Measurements from ENCODE around the gene CHAMP1. TPM values are rescaled to one million over a fixed set of nuclear protein-coding genes. Genes with fewer than 3 reads are reported as not detected.

Gene CHAMP1
- 10 to 100 TPM in 3 of 5 donors, 1 to 10 TPM in 2; 1.7 to 40.6 (median 12.8) TPM for total RNA-seq
- 1 to 10 TPM; 3.8 to 6.3 (median 6.0) TPM for polyA plus RNA-seq
- long read RNA-seq, donor 1, full-length matches to known transcripts, result 6 of 6 reads
- long read RNA-seq, donor 1, partial matches to known transcripts, result 0 of 6 reads
- long read RNA-seq, donor 1, other reads (novel, unspliced or antisense), result 0 of 6 reads
- long read RNA-seq, donor 2, full-length matches to known transcripts, result 13 of 13 reads
- long read RNA-seq, donor 2, partial matches to known transcripts, result 0 of 13 reads
- long read RNA-seq, donor 2, other reads (novel, unspliced or antisense), result 0 of 13 reads
- long read RNA-seq, donor 3, full-length matches to known transcripts, result 11 of 11 reads
- long read RNA-seq, donor 3, partial matches to known transcripts, result 0 of 11 reads
- long read RNA-seq, donor 3, other reads (novel, unspliced or antisense), result 0 of 11 reads
- long read RNA-seq, donor 4, full-length matches to known transcripts, result 2 of 2 reads
- long read RNA-seq, donor 4, partial matches to known transcripts, result 0 of 2 reads
- long read RNA-seq, donor 4, other reads (novel, unspliced or antisense), result 0 of 2 reads
- long read RNA-seq, donor 5, full-length matches to known transcripts, result 24 of 24 reads
- long read RNA-seq, donor 5, partial matches to known transcripts, result 0 of 24 reads
- long read RNA-seq, donor 5, other reads (novel, unspliced or antisense), result 0 of 24 reads
- long read RNA-seq, donor 6, full-length matches to known transcripts, result 27 of 27 reads
- long read RNA-seq, donor 6, partial matches to known transcripts, result 0 of 27 reads
- long read RNA-seq, donor 6, other reads (novel, unspliced or antisense), result 0 of 27 reads
- long read RNA-seq, donor 7, full-length matches to known transcripts, result 36 of 36 reads
- long read RNA-seq, donor 7, partial matches to known transcripts, result 0 of 36 reads
- long read RNA-seq, donor 7, other reads (novel, unspliced or antisense), result 0 of 36 reads
- long read RNA-seq, donor 8, full-length matches to known transcripts, result 18 of 18 reads
- long read RNA-seq, donor 8, partial matches to known transcripts, result 0 of 18 reads
- long read RNA-seq, donor 8, other reads (novel, unspliced or antisense), result 0 of 18 reads
- long read RNA-seq, donor 9, full-length matches to known transcripts, result 46 of 46 reads
- long read RNA-seq, donor 9, partial matches to known transcripts, result 0 of 46 reads
- long read RNA-seq, donor 9, other reads (novel, unspliced or antisense), result 0 of 46 reads
- long read RNA-seq, donor 10, full-length matches to known transcripts, result 10 of 10 reads
- long read RNA-seq, donor 10, partial matches to known transcripts, result 0 of 10 reads
- long read RNA-seq, donor 10, other reads (novel, unspliced or antisense), result 0 of 10 reads

DNA sequence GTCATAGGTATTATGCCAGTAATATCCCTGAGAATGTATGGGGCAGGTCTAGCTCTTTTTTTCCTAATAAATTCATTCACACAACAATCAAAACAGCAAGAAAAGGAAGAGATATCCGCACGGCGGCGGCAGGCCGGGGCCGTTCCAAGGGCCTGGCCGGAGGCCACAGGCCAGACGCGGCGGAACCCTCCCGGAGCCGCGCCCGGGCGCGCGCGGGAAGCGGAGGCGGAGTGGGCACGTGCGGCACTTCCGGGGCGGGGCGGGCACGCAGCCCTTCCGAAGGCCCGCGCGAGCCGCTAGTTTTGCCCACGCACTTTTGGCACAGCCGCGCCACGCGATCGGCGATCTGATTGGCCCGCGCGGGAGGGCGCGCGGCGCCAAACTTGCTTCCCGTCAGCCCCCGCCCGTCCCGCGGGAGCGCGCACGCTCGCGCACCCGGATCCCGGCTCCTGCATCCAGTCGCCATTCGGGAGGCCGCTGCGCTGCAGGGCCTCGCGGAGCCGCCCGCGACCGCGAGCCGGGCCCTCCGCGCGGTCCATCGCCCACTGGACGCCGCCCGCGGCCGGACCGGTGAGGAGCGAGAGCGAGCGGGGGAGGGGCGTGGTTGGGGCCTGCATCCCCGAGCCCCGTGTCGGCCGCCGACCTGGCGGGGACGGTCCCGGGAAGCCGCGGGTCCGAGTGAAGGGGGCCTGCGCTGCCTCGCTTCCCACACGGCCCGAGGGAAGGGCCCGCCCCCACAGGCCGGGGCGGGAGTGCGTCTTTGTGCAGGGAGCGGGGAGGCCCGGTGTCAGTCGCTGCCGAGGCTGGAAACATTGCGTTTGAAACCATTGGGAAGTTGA, at the start of gene CHAMP1:
Gene CHAMP1, plus strand, starts transcription at position 430 of the 839 bp plus-strand sequence. CDS start 9,340 bp downstream, outside the sequence.
- peak; percentile 98 for DNase-seq
- peak within 1 kb of the TSS; percentile 90 to 98 (median 95) for H3K27ac ChIP-seq
- no peaks in the 10 kb centered on the region for H3K9me3 ChIP-seq
- WGBS, 5 donors, result 0 to 1% (median 0%) methylated on average over 33 to 106 of the region's 107 CpGs
- H3K4me1 ChIP-seq, result peaks cover 30 to 66% (median 47%) of the 10 kb centered on the region in 4 donors
- peak; percentile 69 to 89 (median 87) for TF ChIP-seq POLR2AphosphoS5 (IDR thresholded peaks at IDR 0.05)
- TF ChIP-seq CTCF (IDR thresholded peaks at IDR 0.05), result no peak
- TF ChIP-seq POLR2A (IDR thresholded peaks at IDR 0.05), result no peak
- H3K36me3 ChIP-seq, result no peaks in the 10 kb centered on the region
- H3K4me3 ChIP-seq, result peak within 1 kb of the TSS; percentile 82 to 91 (median 90)
- no peaks in the 10 kb centered on the region for H3K27me3 ChIP-seq
- intact Hi-C loops (cut with DNase I; ENCODE audit: low total_unique reads), result no loop called here

DNA sequence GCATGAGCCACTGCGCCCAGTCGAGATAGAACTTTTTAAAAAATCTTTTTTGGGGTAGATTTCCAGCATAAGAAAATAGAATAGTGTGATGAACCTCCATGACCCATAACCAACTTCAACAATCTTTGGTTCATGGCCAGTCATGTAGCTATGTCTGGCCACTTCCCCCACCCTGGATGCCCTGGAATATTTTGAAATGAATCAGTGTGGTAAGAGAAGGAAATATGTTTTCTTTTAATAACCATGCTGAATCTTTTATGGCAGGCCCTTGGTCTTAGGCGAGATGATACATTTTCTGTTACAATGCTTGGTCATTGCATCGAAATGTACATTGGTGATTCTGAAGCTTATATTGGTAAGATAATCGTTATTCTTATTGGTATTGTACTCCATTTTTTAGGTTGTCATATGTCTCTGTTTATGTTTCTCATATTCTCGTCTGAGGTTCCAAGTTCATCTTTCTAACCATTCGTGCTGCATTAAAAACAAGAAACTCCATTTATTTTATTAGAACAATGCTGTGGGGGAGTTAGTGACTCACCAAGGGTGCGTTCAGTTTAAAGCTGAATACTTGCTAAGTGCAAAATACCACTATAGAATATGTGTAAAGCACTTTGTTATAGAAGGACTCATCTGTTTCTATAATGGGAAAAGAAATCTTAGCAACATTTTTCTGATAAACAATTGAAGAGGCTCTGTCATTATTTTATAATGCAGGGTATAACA, 49.3 kb upstream of the CHAMP1 start:
- no peaks in the 10 kb centered on the region for H3K9me3 ChIP-seq
- no peaks in the 10 kb centered on the region for H3K27me3 ChIP-seq
- TF ChIP-seq POLR2AphosphoS5 (IDR thresholded peaks at IDR 0.05) (no peak), CTCF (IDR thresholded peaks at IDR 0.05) (no peak), EP300 (IDR thresholded peaks at IDR 0.05) (no peak), POLR2A (IDR thresholded peaks at IDR 0.05) (no peak)
- intact Hi-C loops (cut with DNase I; ENCODE audit: low total_unique reads), result no loop called here
- 92 to 95% (median 93%) methylated on average over 8 of the region's 8 CpGs for WGBS, 5 donors
- H3K4me3 ChIP-seq, result no peak overlapping the region
- no peak for DNase-seq
- H3K4me1 ChIP-seq, result no peaks in the 10 kb centered on the region
- H3K27ac ChIP-seq, result no peak overlapping the region
- peaks cover 81 to 100% (median 99%) of the 10 kb centered on the region in 4 donors for H3K36me3 ChIP-seq

DNA sequence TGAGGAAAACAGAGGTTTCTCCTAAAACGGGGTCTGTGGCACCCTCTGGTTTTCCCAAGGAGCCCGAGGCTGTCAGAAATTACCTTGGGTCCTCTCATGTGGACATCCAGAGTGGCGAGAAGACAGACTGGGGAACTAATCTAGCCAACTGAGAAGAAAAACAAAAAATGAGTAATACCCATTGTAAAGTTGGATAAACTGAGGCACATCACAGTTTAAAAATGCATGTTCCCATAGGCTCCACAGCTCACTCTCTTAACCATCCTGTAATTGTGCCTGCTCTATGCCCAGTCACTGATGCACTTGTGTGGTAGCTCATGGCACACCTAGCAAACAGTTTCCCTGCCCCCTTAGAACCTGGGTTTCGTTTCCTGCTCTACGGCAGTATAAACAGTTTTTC, 48.1 kb upstream of the CHAMP1 start:
- intact Hi-C loops (cut with DNase I; ENCODE audit: low total_unique reads), result no loop called here
- Histone ChIP-seq H3K4me3 (no peak overlapping the region), H3K27me3 (no peaks in the 10 kb centered on the region), H3K9me3 (no peaks in the 10 kb centered on the region), H3K4me1 (no peaks in the 10 kb centered on the region), H3K27ac (no peak overlapping the region), H3K36me3 (peaks cover 78 to 98% (median 94%) of the 10 kb centered on the region in 4 donors)
- WGBS, 5 donors, result 95 to 100% (median 95%) methylated on average over 5 of the region's 5 CpGs
- no peak for DNase-seq
- TF ChIP-seq EP300 (IDR thresholded peaks at IDR 0.05), result no peak
- no peak for TF ChIP-seq CTCF (IDR thresholded peaks at IDR 0.05)
- no peak for TF ChIP-seq POLR2A (IDR thresholded peaks at IDR 0.05)
- TF ChIP-seq POLR2AphosphoS5 (IDR thresholded peaks at IDR 0.05), result no peak
